ENCODE data around the gene CORO2B. TPM values are rescaled to one million over a fixed set of nuclear protein-coding genes. Genes with fewer than 3 reads are reported as not detected.

The CORO2B gene
- polyA plus RNA-seq, 1 donor from 2014 or later: 15.1 TPM

DNA sequence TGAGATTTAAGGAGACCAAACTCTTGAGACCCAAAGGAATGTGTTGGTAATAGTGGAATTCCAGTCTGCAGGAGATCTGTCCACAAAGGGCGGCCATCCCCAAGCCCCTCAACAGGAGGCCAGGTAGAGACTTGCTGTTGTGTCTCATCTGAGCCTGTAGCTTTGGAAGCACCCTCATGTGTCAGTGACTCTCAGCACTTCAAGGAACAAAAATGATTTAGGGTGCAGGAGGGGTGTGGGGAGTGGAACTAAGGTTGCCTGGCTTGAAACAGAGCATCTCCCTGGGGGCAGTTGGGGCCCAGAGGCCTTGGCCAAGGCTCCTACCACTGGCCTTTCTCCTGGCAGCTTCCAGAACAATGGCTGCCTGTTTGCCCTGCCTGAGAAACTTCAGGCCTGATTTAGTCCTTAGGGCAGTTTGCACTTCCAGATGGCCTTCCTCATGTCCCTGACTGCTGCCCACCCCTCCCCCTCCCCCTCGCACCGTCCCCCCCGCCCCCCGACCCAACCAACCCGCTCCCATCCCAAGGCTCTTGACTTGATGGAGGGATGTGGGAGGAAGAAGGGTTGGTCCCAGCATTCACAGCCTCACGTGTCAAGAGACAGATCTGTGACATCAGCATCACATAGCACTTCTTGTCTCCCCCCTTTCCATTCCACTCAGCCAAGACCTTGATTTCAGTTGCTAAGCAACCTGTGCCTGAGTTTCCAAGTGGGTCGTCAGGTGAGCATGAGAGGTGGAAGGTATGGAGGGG, 77.1 kb downstream of the CORO2B start:
- Histone ChIP-seq H3K27ac (ENCODE audit: low read length) (no peak overlapping the region), H3K9ac (ENCODE audit: low read length) (no peak overlapping the region), H3K27me3 (ENCODE audit: insufficient read depth, low read depth, low read length) (no peaks in the 10 kb centered on the region), H3K36me3 (ENCODE audit: insufficient read depth, low read length) (no peaks in the 10 kb centered on the region), H3K9me3 (ENCODE audit: low read length) (no peaks in the 10 kb centered on the region), H3K79me2 (replicated peaks; ENCODE audit: insufficient read depth, low read length) (no peaks in the 10 kb centered on the region), H4K20me1 (ENCODE audit: insufficient read depth) (no peaks in the 10 kb centered on the region), H3K4me3 (ENCODE audit: low read length) (no peak overlapping the region), H3K4me2 (ENCODE audit: low read length) (no peak overlapping the region), H3K9me2 (ENCODE audit: insufficient read depth, low read length) (no peaks in the 10 kb centered on the region), H3F3A (ENCODE audit: insufficient read depth, low read length, poor library complexity, severe bottlenecking) (no peaks in the 10 kb centered on the region), H2AFZ (ENCODE audit: low read depth, low read length) (no peak overlapping the region)
- no peak for TF ChIP-seq EP300 (conservative IDR thresholded peaks at IDR 0.05; ENCODE audit: poor library complexity, severe bottlenecking)
- TF ChIP-seq, protein P1, sequence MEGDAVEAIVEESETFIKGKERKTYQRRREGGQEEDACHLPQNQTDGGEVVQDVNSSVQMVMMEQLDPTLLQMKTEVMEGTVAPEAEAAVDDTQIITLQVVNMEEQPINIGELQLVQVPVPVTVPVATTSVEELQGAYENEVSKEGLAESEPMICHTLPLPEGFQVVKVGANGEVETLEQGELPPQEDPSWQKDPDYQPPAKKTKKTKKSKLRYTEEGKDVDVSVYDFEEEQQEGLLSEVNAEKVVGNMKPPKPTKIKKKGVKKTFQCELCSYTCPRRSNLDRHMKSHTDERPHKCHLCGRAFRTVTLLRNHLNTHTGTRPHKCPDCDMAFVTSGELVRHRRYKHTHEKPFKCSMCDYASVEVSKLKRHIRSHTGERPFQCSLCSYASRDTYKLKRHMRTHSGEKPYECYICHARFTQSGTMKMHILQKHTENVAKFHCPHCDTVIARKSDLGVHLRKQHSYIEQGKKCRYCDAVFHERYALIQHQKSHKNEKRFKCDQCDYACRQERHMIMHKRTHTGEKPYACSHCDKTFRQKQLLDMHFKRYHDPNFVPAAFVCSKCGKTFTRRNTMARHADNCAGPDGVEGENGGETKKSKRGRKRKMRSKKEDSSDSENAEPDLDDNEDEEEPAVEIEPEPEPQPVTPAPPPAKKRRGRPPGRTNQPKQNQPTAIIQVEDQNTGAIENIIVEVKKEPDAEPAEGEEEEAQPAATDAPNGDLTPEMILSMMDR (IDR thresholded peaks at IDR 0.05; ENCODE audit: poor library complexity, severe bottlenecking): no peak
- TF ChIP-seq POLR2AphosphoS5 (IDR thresholded peaks at IDR 0.05): no peak
- TF ChIP-seq SMC3 (conservative IDR thresholded peaks at IDR 0.05; ENCODE audit: poor library complexity): no peak
- no peak for TF ChIP-seq TAF1 (IDR thresholded peaks at IDR 0.05; ENCODE audit: low read depth)
- TF ChIP-seq, protein P2, sequence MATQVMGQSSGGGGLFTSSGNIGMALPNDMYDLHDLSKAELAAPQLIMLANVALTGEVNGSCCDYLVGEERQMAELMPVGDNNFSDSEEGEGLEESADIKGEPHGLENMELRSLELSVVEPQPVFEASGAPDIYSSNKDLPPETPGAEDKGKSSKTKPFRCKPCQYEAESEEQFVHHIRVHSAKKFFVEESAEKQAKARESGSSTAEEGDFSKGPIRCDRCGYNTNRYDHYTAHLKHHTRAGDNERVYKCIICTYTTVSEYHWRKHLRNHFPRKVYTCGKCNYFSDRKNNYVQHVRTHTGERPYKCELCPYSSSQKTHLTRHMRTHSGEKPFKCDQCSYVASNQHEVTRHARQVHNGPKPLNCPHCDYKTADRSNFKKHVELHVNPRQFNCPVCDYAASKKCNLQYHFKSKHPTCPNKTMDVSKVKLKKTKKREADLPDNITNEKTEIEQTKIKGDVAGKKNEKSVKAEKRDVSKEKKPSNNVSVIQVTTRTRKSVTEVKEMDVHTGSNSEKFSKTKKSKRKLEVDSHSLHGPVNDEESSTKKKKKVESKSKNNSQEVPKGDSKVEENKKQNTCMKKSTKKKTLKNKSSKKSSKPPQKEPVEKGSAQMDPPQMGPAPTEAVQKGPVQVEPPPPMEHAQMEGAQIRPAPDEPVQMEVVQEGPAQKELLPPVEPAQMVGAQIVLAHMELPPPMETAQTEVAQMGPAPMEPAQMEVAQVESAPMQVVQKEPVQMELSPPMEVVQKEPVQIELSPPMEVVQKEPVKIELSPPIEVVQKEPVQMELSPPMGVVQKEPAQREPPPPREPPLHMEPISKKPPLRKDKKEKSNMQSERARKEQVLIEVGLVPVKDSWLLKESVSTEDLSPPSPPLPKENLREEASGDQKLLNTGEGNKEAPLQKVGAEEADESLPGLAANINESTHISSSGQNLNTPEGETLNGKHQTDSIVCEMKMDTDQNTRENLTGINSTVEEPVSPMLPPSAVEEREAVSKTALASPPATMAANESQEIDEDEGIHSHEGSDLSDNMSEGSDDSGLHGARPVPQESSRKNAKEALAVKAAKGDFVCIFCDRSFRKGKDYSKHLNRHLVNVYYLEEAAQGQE (IDR thresholded peaks at IDR 0.05; ENCODE audit: borderline replicate concordance): no peak
- TF ChIP-seq MXI1 (conservative IDR thresholded peaks at IDR 0.05; ENCODE audit: poor library complexity, severe bottlenecking): no peak
- no peak for TF ChIP-seq RAD21 (conservative IDR thresholded peaks at IDR 0.05)
- no peak for TF ChIP-seq EZH2 (IDR thresholded peaks at IDR 0.05; ENCODE audit: borderline replicate concordance, insufficient read depth, low read length, poor library complexity, severe bottlenecking)

DNA sequence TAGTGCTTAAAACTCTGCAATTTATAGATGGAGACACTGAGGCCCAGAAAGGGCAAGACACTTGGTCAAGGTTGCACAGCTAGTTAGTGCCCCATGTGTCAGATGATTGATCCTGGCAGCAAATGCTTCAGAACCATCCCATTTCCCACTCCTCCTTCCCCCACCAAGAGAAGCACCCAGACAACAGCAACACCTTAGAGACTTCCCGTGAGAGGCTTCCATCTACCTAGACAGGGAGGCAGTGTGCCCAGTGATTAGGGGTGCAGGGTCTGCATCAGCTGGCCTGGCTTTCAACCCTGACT, 77.6 kb downstream of the CORO2B start:
- no peaks in the 10 kb centered on the region for H3K27me3 ChIP-seq (ENCODE audit: insufficient read depth, low read depth, low read length)
- no peak overlapping the region for H3K9ac ChIP-seq (ENCODE audit: low read length)
- H3K9me2 ChIP-seq (ENCODE audit: insufficient read depth, low read length): no peaks in the 10 kb centered on the region
- H4K20me1 ChIP-seq (ENCODE audit: insufficient read depth): no peaks in the 10 kb centered on the region
- H3K4me2 ChIP-seq (ENCODE audit: low read length): no peak overlapping the region
- TF ChIP-seq EP300 (conservative IDR thresholded peaks at IDR 0.05; ENCODE audit: poor library complexity, severe bottlenecking) (no peak), MXI1 (conservative IDR thresholded peaks at IDR 0.05; ENCODE audit: poor library complexity, severe bottlenecking) (no peak)
- TF ChIP-seq, protein P2 (IDR thresholded peaks at IDR 0.05; ENCODE audit: borderline replicate concordance): no peak
- no peaks in the 10 kb centered on the region for H3F3A ChIP-seq (ENCODE audit: insufficient read depth, low read length, poor library complexity, severe bottlenecking)
- no peak overlapping the region for H3K27ac ChIP-seq (ENCODE audit: low read length)
- H2AFZ ChIP-seq (ENCODE audit: low read depth, low read length): no peak overlapping the region
- H3K36me3 ChIP-seq (ENCODE audit: insufficient read depth, low read length): no peaks in the 10 kb centered on the region
- H3K4me3 ChIP-seq (ENCODE audit: low read length): no peak overlapping the region
- no peaks in the 10 kb centered on the region for H3K9me3 ChIP-seq (ENCODE audit: low read length)
- no peaks in the 10 kb centered on the region for H3K79me2 ChIP-seq (replicated peaks; ENCODE audit: insufficient read depth, low read length)

Data from neural cell (in vitro differentiated cells).